PC-3 (cell line): ENCODE measurements around the gene MSRB2.

ENCODE experiments used
- EZH2 ChIP-seq: fragments of 300-600 bp; sonication (generic); IDR thresholded peaks from one replicate; pipeline ENCODE4 v1.6.1; 2017; ENCODE audit warnings: antibody characterized with exemption, mild to moderate bottlenecking, low read length; ENCODE audit not compliant: unreplicated experiment
- EZH2phosphoT487 ChIP-seq: fragments of 300-600 bp; sonication (generic); IDR thresholded peaks from 2 replicates; pipeline ENCODE4 v1.6.1; 2018; ENCODE audit warnings: mild to moderate bottlenecking, antibody characterized with exemption, low read length, borderline replicate concordance
- TF ChIP-seq, protein P1 (sequence below): fragments of 300-600 bp; sonication (generic); conservative IDR thresholded peaks from 2 replicates; pipeline ENCODE4 v1.5.1; 2017; ENCODE audit warnings: antibody characterized with exemption, low read depth, mild to moderate bottlenecking, low read length

DNA sequence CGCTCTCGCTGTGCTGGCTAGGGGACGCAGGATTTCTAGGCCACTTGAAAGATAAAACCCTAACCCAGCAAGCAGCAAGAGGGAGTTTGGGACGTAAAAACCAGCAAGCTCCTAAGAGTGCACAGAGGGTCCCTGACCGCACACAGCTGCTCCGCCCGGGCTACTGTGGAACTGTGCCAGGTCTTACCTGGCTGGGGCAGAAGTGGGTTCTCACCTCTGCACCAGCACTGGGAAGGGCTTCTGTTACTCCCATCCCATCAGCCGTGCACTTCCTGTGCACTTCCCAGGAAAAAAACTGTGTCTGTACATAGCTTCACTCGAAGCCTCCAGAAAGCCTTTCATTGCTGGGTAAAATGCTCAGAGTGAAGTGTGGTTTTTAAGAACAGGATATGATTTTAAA lies 50.9 kb downstream of the MSRB2 start:
- TF ChIP-seq, protein P1, sequence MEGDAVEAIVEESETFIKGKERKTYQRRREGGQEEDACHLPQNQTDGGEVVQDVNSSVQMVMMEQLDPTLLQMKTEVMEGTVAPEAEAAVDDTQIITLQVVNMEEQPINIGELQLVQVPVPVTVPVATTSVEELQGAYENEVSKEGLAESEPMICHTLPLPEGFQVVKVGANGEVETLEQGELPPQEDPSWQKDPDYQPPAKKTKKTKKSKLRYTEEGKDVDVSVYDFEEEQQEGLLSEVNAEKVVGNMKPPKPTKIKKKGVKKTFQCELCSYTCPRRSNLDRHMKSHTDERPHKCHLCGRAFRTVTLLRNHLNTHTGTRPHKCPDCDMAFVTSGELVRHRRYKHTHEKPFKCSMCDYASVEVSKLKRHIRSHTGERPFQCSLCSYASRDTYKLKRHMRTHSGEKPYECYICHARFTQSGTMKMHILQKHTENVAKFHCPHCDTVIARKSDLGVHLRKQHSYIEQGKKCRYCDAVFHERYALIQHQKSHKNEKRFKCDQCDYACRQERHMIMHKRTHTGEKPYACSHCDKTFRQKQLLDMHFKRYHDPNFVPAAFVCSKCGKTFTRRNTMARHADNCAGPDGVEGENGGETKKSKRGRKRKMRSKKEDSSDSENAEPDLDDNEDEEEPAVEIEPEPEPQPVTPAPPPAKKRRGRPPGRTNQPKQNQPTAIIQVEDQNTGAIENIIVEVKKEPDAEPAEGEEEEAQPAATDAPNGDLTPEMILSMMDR: no peak
- TF ChIP-seq EZH2: no peak
- no peak for TF ChIP-seq EZH2phosphoT487
